KMS-11 (cell line): ENCODE measurements around the gene DPY19L1.
"Not testable (repeated sequence)": the region's sequence is repeated elsewhere in the genome, so short reads cannot be mapped to it uniquely, and the experiment has no call there.

ENCODE experiments used
- H2AFZ ChIP-seq: fragments of 200-600 bp; sonication (generic); 2 replicates; pipeline ENCODE4 v1.6.1; 2016; ENCODE audit warnings: antibody characterized with exemption, mixed run types, low read depth
- H3K27ac ChIP-seq: fragments of 200-600 bp; sonication (generic); 2 replicates; pipeline ENCODE4 v1.6.1; 2016; ENCODE audit warnings: mild to moderate bottlenecking, mixed run types
- H3K27me3 ChIP-seq: fragments of 200-600 bp; sonication (generic); 2 replicates; pipeline ENCODE4 v1.6.1; 2017; ENCODE audit warnings: mild to moderate bottlenecking, low read depth, mixed run types, moderate library complexity; ENCODE audit not compliant: insufficient read depth
- H3K36me3 ChIP-seq: fragments of 200-600 bp; sonication (generic); 2 replicates; pipeline ENCODE4 v1.6.1; 2017; ENCODE audit warnings: mild to moderate bottlenecking, mixed run types; ENCODE audit not compliant: insufficient read depth
- H3K4me1 ChIP-seq: fragments of 200-600 bp; sonication (generic); 2 replicates; pipeline ENCODE4 v1.6.1; 2016; ENCODE audit warnings: mild to moderate bottlenecking, low read depth, mixed run types; ENCODE audit not compliant: poor library complexity, severe bottlenecking
- H3K4me2 ChIP-seq: fragments of 200-600 bp; sonication (generic); 2 replicates; pipeline ENCODE4 v1.7.0; 2016; ENCODE audit warnings: mild to moderate bottlenecking, mixed run types
- H3K4me3 ChIP-seq: fragments of 200-600 bp; sonication (generic); IDR thresholded peaks from 2 replicates; pipeline ENCODE4 v1.6.1; 2017; ENCODE audit warnings: low read depth, low read length, mixed read lengths; ENCODE audit not compliant: insufficient read depth
- H3K79me2 ChIP-seq: fragments of 200-600 bp; sonication (generic); 2 replicates; pipeline ENCODE4 v1.6.1; 2016; ENCODE audit warnings: low read depth, mixed run types; ENCODE audit not compliant: insufficient read depth
- H3K9ac ChIP-seq: fragments of 200-600 bp; sonication (generic); 2 replicates; pipeline ENCODE4 v1.6.1; 2016; ENCODE audit warnings: mild to moderate bottlenecking, mixed run types
- H4K20me1 ChIP-seq: fragments of 200-600 bp; sonication (generic); 2 replicates; pipeline ENCODE4 v1.6.1; 2016; ENCODE audit warnings: mild to moderate bottlenecking, mixed run types; ENCODE audit not compliant: insufficient read depth
- TF ChIP-seq, protein P1 (sequence below): fragments of 200-600 bp; sonication (generic); conservative IDR thresholded peaks from 2 replicates; pipeline ENCODE4 v1.6.1; 2017; ENCODE audit warnings: low read depth, mild to moderate bottlenecking, antibody characterized with exemption, low read length, moderate library complexity, mixed read lengths

The DPY19L1 gene

DNA sequence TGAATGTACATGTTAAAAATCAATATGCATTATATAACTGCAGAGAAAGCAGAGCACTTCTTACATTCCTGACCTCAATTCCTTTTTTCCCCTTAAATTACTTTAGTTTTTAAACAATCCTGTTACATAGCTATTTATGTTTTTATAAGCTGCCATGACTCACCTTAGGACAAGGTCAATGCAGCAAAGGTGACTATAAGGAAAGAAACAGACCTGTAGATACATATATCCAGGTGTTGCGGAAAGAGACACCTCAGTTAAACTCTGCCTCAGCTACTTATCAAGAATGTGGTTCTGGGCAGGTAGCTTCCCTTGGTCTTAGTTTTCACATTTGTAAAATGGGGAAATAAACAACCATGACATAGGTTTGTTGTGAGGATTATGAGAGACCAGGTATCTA, 105.5 kb downstream of the DPY19L1 start:
- H3K4me2 ChIP-seq: no peak overlapping the region
- H3K27ac ChIP-seq: no peak overlapping the region
- H4K20me1 ChIP-seq: no peaks in the 10 kb centered on the region
- no peaks in the 10 kb centered on the region for H3K36me3 ChIP-seq
- peaks cover 50% of the 10 kb centered on the region for H3K4me1 ChIP-seq
- H3K79me2 ChIP-seq: no peaks in the 10 kb centered on the region
- TF ChIP-seq, protein P1, sequence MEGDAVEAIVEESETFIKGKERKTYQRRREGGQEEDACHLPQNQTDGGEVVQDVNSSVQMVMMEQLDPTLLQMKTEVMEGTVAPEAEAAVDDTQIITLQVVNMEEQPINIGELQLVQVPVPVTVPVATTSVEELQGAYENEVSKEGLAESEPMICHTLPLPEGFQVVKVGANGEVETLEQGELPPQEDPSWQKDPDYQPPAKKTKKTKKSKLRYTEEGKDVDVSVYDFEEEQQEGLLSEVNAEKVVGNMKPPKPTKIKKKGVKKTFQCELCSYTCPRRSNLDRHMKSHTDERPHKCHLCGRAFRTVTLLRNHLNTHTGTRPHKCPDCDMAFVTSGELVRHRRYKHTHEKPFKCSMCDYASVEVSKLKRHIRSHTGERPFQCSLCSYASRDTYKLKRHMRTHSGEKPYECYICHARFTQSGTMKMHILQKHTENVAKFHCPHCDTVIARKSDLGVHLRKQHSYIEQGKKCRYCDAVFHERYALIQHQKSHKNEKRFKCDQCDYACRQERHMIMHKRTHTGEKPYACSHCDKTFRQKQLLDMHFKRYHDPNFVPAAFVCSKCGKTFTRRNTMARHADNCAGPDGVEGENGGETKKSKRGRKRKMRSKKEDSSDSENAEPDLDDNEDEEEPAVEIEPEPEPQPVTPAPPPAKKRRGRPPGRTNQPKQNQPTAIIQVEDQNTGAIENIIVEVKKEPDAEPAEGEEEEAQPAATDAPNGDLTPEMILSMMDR: no peak
- H3K9ac ChIP-seq: no peak overlapping the region
- H3K4me3 ChIP-seq: no peak overlapping the region
- no peaks in the 10 kb centered on the region for H3K27me3 ChIP-seq
- H2AFZ ChIP-seq: no peak overlapping the region

DNA sequence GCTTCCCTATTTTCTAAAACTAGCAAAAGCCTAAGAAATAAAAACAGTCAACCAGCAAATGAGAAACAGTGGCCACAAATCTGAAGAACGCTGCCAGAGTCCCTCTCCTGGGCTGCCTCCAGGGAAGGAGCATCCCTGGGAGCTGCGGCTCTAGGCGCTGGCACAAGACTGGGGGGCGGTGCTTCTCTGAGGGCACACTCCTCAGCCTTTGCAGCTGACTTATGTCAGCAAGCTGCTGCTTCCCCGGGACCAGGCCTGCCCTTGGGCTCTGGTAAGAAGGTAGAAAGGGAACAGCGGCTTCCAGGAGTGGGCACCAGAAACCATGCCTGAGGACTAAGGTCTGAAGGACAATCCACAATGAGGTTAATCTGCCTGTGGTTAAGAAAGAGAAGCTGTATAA, 107.5 kb downstream of the DPY19L1 start:
- H3K27me3 ChIP-seq, H3K79me2 ChIP-seq, H3K4me3 ChIP-seq, H2AFZ ChIP-seq, H3K27ac ChIP-seq, H3K9ac ChIP-seq, H3K36me3 ChIP-seq, H4K20me1 ChIP-seq: not testable (repeated sequence)
- Histone ChIP-seq H3K4me1 (peaks cover 50% of the 10 kb centered on the region), H3K4me2 (peak overlapping the region; percentile 49; the same call in 1 of the 2 replicates)

DNA sequence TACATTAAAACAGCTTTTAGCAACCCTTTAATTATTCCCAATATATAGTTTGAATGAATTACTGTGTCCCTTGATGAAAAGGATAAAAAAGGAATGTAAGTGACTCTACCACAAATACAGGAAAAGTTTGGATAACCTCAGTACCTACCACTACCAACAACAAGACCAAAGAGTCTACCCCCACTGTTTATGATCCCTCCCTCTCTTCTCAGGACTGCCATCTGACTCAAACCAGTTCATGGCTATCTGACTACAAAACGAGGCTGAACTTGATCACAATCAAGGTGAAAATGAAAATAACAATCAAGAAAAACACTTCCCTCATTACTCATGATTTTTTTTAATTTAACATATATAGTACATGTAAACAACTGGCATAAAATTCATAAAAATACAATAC, 108.7 kb downstream of the DPY19L1 start:
- Histone ChIP-seq H3K4me3 (no peak overlapping the region), H3K27me3 (no peaks in the 10 kb centered on the region), H3K27ac (peak overlapping the region; percentile 21; the same call in 1 of the 2 replicates), H3K9ac (no peak overlapping the region), H4K20me1 (no peaks in the 10 kb centered on the region), H3K4me1 (peaks cover 50% of the 10 kb centered on the region), H3K36me3 (no peaks in the 10 kb centered on the region), H2AFZ (no peak overlapping the region), H3K4me2 (peak overlapping the region; percentile 49), H3K79me2 (no peaks in the 10 kb centered on the region)
- TF ChIP-seq, protein P1: no peak

DNA sequence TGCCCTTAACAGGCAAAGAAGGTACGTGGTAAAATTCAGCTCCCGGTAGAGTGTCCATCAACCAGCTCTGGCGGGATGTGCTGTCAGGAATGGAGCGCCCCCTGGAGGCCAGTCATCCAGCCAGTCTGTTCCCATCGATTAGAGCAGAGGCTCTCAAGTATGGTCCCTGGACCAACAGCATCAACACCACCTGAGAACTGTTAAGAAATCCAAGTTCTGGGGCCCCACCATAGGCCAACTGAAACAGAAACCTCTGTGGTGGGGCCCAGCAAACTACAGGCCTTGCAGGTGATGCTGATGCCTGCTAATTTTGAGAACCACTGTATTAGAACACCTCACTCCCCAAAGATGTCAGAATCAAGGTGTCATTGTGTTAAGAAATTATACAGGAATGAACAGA, 109.2 kb downstream of the DPY19L1 start:
- no peak overlapping the region for H3K4me3 ChIP-seq
- no peaks in the 10 kb centered on the region for H4K20me1 ChIP-seq
- TF ChIP-seq, protein P1: peak; percentile 94
- no peak overlapping the region for H3K9ac ChIP-seq
- peak overlapping the region; percentile 49 for H3K4me2 ChIP-seq
- no peaks in the 10 kb centered on the region for H3K79me2 ChIP-seq
- peak overlapping the region; percentile 21; the same call in 1 of the 2 replicates for H3K27ac ChIP-seq
- H2AFZ ChIP-seq: peak overlapping the region; percentile 25; the same call in 1 of the 2 replicates
- no peaks in the 10 kb centered on the region for H3K27me3 ChIP-seq
- peaks cover 50% of the 10 kb centered on the region for H3K4me1 ChIP-seq
- no peaks in the 10 kb centered on the region for H3K36me3 ChIP-seq

DNA sequence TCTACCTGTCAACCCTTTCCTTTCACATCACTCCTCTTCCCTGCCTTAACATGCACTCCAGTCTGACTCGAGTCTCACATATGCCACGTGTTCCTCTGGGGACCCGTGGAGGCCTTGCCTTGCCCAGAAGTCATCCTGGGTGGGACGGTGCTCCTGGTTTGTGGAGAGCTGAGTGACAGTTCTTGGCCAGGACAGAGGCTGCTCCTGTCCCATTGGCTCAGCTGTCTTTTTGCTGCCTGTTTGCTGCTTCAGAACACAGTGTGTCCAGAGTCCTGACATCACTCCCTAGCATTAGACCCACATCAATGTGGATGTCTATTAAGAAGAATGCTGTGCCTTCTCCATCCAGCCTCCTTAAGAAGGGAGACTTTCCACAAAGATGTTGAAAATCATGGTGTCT, 116.8 kb downstream of the DPY19L1 start:
- H3K27ac ChIP-seq, H4K20me1 ChIP-seq, H3K36me3 ChIP-seq, H3K4me2 ChIP-seq, H3K4me1 ChIP-seq, H3K4me3 ChIP-seq, H3K27me3 ChIP-seq, H3K9ac ChIP-seq, H3K79me2 ChIP-seq, H2AFZ ChIP-seq: not testable (repeated sequence)

DNA sequence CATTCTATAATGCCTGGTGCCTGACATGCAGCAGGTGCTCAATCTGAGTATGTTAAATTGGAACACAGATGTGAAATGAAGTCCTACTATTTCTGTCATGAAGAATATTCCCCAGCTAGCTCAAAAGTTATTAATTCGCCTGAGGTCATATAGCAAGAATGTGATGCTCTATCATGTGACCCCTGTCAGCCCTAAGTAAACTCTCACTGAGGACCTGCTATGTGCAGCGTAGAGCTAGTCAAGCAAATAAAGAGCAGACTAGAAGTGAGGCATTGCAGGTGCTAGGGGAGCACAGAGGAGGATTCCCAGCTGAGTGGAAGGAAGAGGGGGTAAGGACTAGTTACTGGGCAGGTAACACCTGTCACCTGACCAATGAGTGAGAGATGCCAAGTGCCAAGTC, 118.2 kb downstream of the DPY19L1 start:
- H3K9ac ChIP-seq, H4K20me1 ChIP-seq, H3K27me3 ChIP-seq, H3K79me2 ChIP-seq, H3K4me1 ChIP-seq, H3K4me2 ChIP-seq, H2AFZ ChIP-seq, H3K36me3 ChIP-seq, H3K27ac ChIP-seq, H3K4me3 ChIP-seq: not testable (repeated sequence)

DNA sequence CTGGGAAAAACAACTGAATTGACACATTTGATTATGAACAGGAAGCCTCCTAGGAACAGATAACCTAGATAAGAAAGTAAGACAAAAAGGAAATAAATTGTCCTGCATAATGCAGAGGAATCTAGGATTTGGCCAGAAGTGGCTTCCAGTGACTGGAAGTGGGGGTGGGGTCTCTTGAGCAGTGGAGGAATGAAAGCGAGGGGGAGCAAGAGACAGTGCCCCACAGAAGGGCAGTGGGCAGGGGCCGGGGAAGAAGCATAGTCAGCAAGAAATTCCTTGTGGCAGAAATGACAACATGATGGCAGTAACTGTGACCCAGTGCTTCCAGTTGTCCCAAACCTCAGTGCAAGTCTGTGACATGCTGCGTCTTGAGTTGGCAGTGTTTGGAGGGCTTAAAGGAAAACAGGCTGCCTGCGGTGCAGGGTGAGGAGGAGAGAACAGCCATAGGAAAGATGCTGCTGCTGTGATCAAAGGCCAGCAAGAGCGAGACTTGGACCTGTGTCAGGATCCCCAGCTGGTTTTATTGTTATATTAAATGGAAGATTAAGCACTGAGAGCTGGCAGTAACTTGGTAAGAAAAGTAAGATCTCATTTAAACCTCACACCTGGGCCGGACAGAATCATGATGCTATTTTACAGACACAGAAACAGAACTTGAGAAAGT, 119.0 kb downstream of the DPY19L1 start:
- not testable (repeated sequence) for H3K27ac ChIP-seq, H3K4me1 ChIP-seq, H3K4me3 ChIP-seq, H4K20me1 ChIP-seq, H3K4me2 ChIP-seq, H3K79me2 ChIP-seq, H2AFZ ChIP-seq, H3K27me3 ChIP-seq, H3K9ac ChIP-seq, H3K36me3 ChIP-seq

DNA sequence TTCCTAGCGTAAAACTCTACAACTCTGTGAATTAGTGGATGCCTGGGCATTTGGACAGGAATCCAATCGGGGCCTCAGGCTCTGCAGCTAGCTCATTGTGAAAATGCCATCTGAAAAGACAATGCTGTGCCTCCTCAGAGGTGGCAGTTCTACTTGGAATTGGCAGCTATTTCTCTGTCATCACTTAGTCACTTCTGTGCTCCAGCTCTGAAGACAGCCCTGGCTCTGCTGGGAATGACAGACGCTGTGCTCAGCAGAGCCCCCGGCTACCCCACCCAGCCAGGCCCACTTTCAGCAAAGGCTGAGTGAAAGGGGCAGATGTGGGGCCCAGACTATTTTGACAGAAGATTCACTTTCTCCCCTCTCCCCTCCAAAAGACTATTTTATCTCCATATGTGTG, 119.8 kb downstream of the DPY19L1 start:
- H3K79me2 ChIP-seq, H3K27ac ChIP-seq, H3K36me3 ChIP-seq, H2AFZ ChIP-seq, H3K4me1 ChIP-seq, H3K9ac ChIP-seq, H3K27me3 ChIP-seq, H3K4me3 ChIP-seq, H3K4me2 ChIP-seq, H4K20me1 ChIP-seq: not testable (repeated sequence)
